HCT116 (cell line): ENCODE measurements around the gene BATF3. TPM values are rescaled to one million over a fixed set of nuclear protein-coding genes. Genes with fewer than 3 reads are reported as not detected.
A peak's percentile ranks its signal among the peaks of the same experiment; 100 is the strongest.

Source experiments
- ATAC-seq: fragments of 200-7000 bp; cut with Tn5 transposase; 2 replicates; pipeline ENCODE4 v1.9.1; 2020; ENCODE audit warnings: mild to moderate bottlenecking, moderate library complexity
- BruUV-seq: library from RNA; stranded (reverse); fragments of 400-500 nt; replicated peaks from 2 replicates; lab custom pipeline; 2021; lab: Mats Ljungman, UMichigan
- CTCF ChIA-PET: fragments of 300-600 bp; sonication (Branson Sonifier 250); formaldehyde crosslinking; loops from one replicate; lab custom pipeline; 2021; ENCODE audit warnings: antibody characterized with exemption; lab: Charles Lee
- POLR2A ChIA-PET: fragments of 300-600, 350-600 bp; sonication (Branson Sonifier 250); formaldehyde crosslinking; loops from one replicate; lab custom pipeline; 2021; ENCODE audit warnings: antibody characterized with exemption; lab: Charles Lee
- RAD21 ChIA-PET, 2 experiments: fragments of 300-600 bp; sonication (Branson Sonifier 250); formaldehyde crosslinking; loops; one replicate each; lab custom pipeline; 2023; ENCODE audit warnings: low total read pairs in 2 of 2; ENCODE audit not compliant: uncharacterized antibody in 2 of 2, unreplicated experiment in 2 of 2, low non-redundant PET in 1 of 2; lab: Charles Lee
- DNase-seq: peaks from one replicate; pipeline ENCODE4 v3.0.0-alpha.2; 2010; ENCODE audit warnings: low read depth, low spot score
- H2AFZ ChIP-seq: fragments of 200-600 bp; shearing (Covaris generic), sonication (generic); 2 replicates; pipeline ENCODE4 v1.6.1; 2017; ENCODE audit warnings: low read depth, mixed run types, mixed read lengths, antibody characterized with exemption, low read length; ENCODE audit not compliant: poor library complexity, severe bottlenecking
- H3K27ac ChIP-seq: 2 replicates; pipeline ENCODE4 v1.5.1; 2012; ENCODE audit warnings: low read depth, low read length
- H3K27me3 ChIP-seq: fragments of 200-600 bp; sonication (generic); 2 replicates; pipeline ENCODE4 v1.6.1; 2016; ENCODE audit warnings: mixed run types, low read length, mixed read lengths; ENCODE audit not compliant: insufficient read depth
- H3K36me3 ChIP-seq, 2 experiments: fragments of 200-500 bp in 1 of 2; fragments of 200-600 bp in 1 of 2; sonication (Bioruptor generic) in 1 of 2; sonication (generic) in 1 of 2; 2 replicates each; pipeline versions ENCODE4 v1.5.1 to v1.6.1; 2014 to 2016; ENCODE audit warnings: low read length in 2 of 2, inconsistent platforms in 1 of 2, mixed read lengths in 1 of 2, mixed run types in 1 of 2; ENCODE audit not compliant: insufficient read depth in 2 of 2, control insufficient read depth in 1 of 2
- H3K4me1 ChIP-seq, 2 experiments: fragments of 200-600 bp in 1 of 2; sonication (generic) in 1 of 2; 2 replicates each; pipeline versions ENCODE4 v1.5.1 to v1.6.1; 2012 to 2017; ENCODE audit warnings: low read length in 2 of 2, inconsistent platforms in 1 of 2, mild to moderate bottlenecking in 1 of 2, mixed read lengths in 1 of 2, mixed run types in 1 of 2, moderate library complexity in 1 of 2; ENCODE audit not compliant: insufficient read depth in 2 of 2, control insufficient read depth in 1 of 2
- H3K4me2 ChIP-seq: fragments of 200-600 bp; sonication (generic); 2 replicates; pipeline ENCODE4 v1.6.1; 2017; ENCODE audit warnings: mixed run types, low read length, mixed read lengths
- H3K4me3 ChIP-seq, 2 experiments: fragments of 200-600 bp in 1 of 2; sonication (generic) in 1 of 2; replicated peaks in 1 of 2; 2 replicates each; pipeline ENCODE4 v1.5.1; 2011 to 2016; ENCODE audit warnings: low read length in 2 of 2, control low read depth in 1 of 2, low read depth in 1 of 2, mild to moderate bottlenecking in 1 of 2, mixed read lengths in 1 of 2, mixed run types in 1 of 2
- H3K79me2 ChIP-seq: fragments of 200-600 bp; sonication (generic); 2 replicates; pipeline ENCODE4 v1.6.1; 2017; ENCODE audit warnings: mild to moderate bottlenecking, mixed run types, low read length, moderate library complexity, mixed read lengths; ENCODE audit not compliant: insufficient read depth
- H3K9ac ChIP-seq: fragments of 200-600 bp; sonication (generic); 2 replicates; pipeline ENCODE4 v1.6.1; 2016; ENCODE audit warnings: low read length, mixed read lengths
- H3K9me2 ChIP-seq: fragments of 200-600 bp; sonication (generic), shearing (Covaris generic); 2 replicates; pipeline ENCODE4 v1.6.1; 2017; ENCODE audit warnings: mixed run types, mild to moderate bottlenecking, moderate library complexity; ENCODE audit not compliant: insufficient read depth
- H3K9me3 ChIP-seq, 2 experiments: fragments of 200-500 bp in 1 of 2; fragments of 200-600 bp in 1 of 2; sonication (Bioruptor generic) in 1 of 2; sonication (generic) in 1 of 2; 2 replicates each; pipeline ENCODE4 v1.6.1; 2014 to 2017; ENCODE audit warnings: low read length in 2 of 2, mixed read lengths in 2 of 2, inconsistent platforms in 1 of 2, low read depth in 1 of 2, mild to moderate bottlenecking in 1 of 2, mixed run types in 1 of 2, moderate library complexity in 1 of 2; ENCODE audit not compliant: control insufficient read depth in 1 of 2, insufficient read depth in 1 of 2
- H4K20me1 ChIP-seq: fragments of 200-600 bp; sonication (generic), shearing (Covaris generic); 2 replicates; pipeline ENCODE4 v1.6.1; 2017; ENCODE audit warnings: mixed run types, mild to moderate bottlenecking, moderate library complexity; ENCODE audit not compliant: insufficient read depth
- CBX3 ChIP-seq: IDR thresholded peaks from 2 replicates; pipeline ENCODE4 v1.6.1; 2012; ENCODE audit warnings: low read depth
- CEBPB ChIP-seq: IDR thresholded peaks from 2 replicates; pipeline ENCODE4 v1.6.1; 2012; ENCODE audit warnings: low read depth
- EGR1 ChIP-seq: IDR thresholded peaks from 2 replicates; pipeline ENCODE4 v1.6.1; 2012; ENCODE audit warnings: low read depth
- ELF1 ChIP-seq: IDR thresholded peaks from 2 replicates; pipeline ENCODE4 v1.6.1; 2012; ENCODE audit warnings: low read depth, borderline replicate concordance
- EZH2 ChIP-seq: fragments of 200-600 bp; sonication (generic); IDR thresholded peaks from 2 replicates; pipeline ENCODE4 v1.6.1; 2017; ENCODE audit warnings: antibody characterized with exemption, mixed run types
- EZH2phosphoT487 ChIP-seq: fragments of 200-600 bp; IDR thresholded peaks from 2 replicates; pipeline ENCODE4 v1.6.1; 2018; ENCODE audit warnings: antibody characterized with exemption, borderline replicate concordance
- JUND ChIP-seq: IDR thresholded peaks from 2 replicates; pipeline ENCODE4 v1.6.1; 2012
- POLR2AphosphoS5 ChIP-seq: IDR thresholded peaks from 2 replicates; pipeline ENCODE4 v1.6.1; 2011; ENCODE audit warnings: mild to moderate bottlenecking, low read depth, low read length, moderate library complexity
- RAD21 ChIP-seq: IDR thresholded peaks from 2 replicates; pipeline ENCODE4 v1.6.1; 2012; ENCODE audit warnings: low read depth, mild to moderate bottlenecking
- SIN3A ChIP-seq: IDR thresholded peaks from 2 replicates; pipeline ENCODE4 v1.6.1; 2012; ENCODE audit warnings: low read depth
- SP1 ChIP-seq: IDR thresholded peaks from 2 replicates; pipeline ENCODE4 v1.6.1; 2012; ENCODE audit warnings: low read depth
- SRF ChIP-seq: IDR thresholded peaks from 2 replicates; pipeline ENCODE4 v1.6.1; 2012; ENCODE audit warnings: low read depth
- YY1 ChIP-seq: IDR thresholded peaks from 2 replicates; pipeline ENCODE4 v1.6.1; 2011; ENCODE audit warnings: low read length, low read depth, moderate library complexity, mild to moderate bottlenecking; ENCODE audit not compliant: insufficient replicate concordance; ENCODE audit errors: extremely low read depth
- ZFX ChIP-seq: fragments of 450-650 bp; IDR thresholded peaks from 2 replicates; pipeline ENCODE4 v1.6.1; 2017
- ZNF274 ChIP-seq: fragments of 200-500 bp; sonication (Bioruptor generic); IDR thresholded peaks from 2 replicates; pipeline ENCODE4 v1.6.1; 2014; ENCODE audit warnings: mild to moderate bottlenecking, low read depth, low read length, inconsistent platforms
- intact Hi-C: fragments of 100-400 bp; cut with micrococcal nuclease; formaldehyde crosslinking; loops from 2 replicates; pipeline ENCODE4 v1.10.0; 2022
- total RNA-seq: library from RNA; stranded (reverse); gene quantifications from one replicate; pipeline ENCODE4 v1.2.1, GENCODE V29; 2021; ENCODE audit not compliant: unreplicated experiment
- TF ChIP-seq, protein P1 (sequence below): IDR thresholded peaks from 2 replicates; pipeline ENCODE4 v1.6.1; 2011; ENCODE audit warnings: mild to moderate bottlenecking, low read length, moderate library complexity; ENCODE audit not compliant: insufficient replicate concordance; ENCODE audit errors: extremely low read depth

The BATF3 gene
- total RNA-seq, 1 experiment from 2014 or later: 4.8 TPM

- intact Hi-C loops: no loop called here
- Histone ChIP-seq H3K4me1 (no peaks in the 10 kb centered on the region), H4K20me1 (no peaks in the 10 kb centered on the region), H2AFZ (no peak overlapping the region), H3K4me3 (no peak overlapping the region), H3K79me2 (no peaks in the 10 kb centered on the region), H3K27me3 (no peaks in the 10 kb centered on the region), H3K4me2 (no peak overlapping the region), H3K9me3 (no peaks in the 10 kb centered on the region), H3K9me2 (no peaks in the 10 kb centered on the region), H3K27ac (no peak overlapping the region), H3K9ac (no peak overlapping the region), H3K36me3 (no peaks in the 10 kb centered on the region)
- no TSS peak for BruUV-seq
- ChIA-PET CTCF (interaction anchor here (1.9 kb wide), 1 partner anchor 15 kb away, joined by 9 read pairs; no protein-coding TSS in a partner anchor), POLR2A (no interaction called here), RAD21 (no interaction called here)
- DNase-seq (no peak), ATAC-seq (no peak)
- no peak for TF ChIP-seq JUND
- TF ChIP-seq POLR2AphosphoS5: no peak
- TF ChIP-seq EZH2phosphoT487: no peak
Observed at GRCh38 chr1:212650228-212650627, 49.4 kb downstream of the BATF3 start.

- H3K4me3 ChIP-seq: no peak overlapping the region
- RAD21 ChIA-PET: no interaction called here
Observed at GRCh38 chr1:212649020-212649419, 50.6 kb downstream of the BATF3 start.

More at GRCh38 chr1:212649020-212649419, 50.6 kb downstream of the BATF3 start:
- ChIA-PET POLR2A (no interaction called here), CTCF (interaction anchor here (2.4 kb wide), 1 partner anchor 16 kb away, joined by 8 read pairs; no protein-coding TSS in a partner anchor)
- no peaks in the 10 kb centered on the region for H4K20me1 ChIP-seq
- no peak overlapping the region for H3K27ac ChIP-seq
- no peaks in the 10 kb centered on the region for H3K36me3 ChIP-seq
- no peaks in the 10 kb centered on the region for H3K27me3 ChIP-seq
- H3K79me2 ChIP-seq: no peaks in the 10 kb centered on the region
- peak overlapping the region; percentile 17 for H2AFZ ChIP-seq
- no peaks in the 10 kb centered on the region for H3K9me2 ChIP-seq
- DNase-seq (no peak), ATAC-seq (no peak)
- TF ChIP-seq SIN3A (no peak), RAD21 (no peak), JUND (no peak), EGR1 (no peak), ELF1 (no peak), SP1 (no peak), POLR2AphosphoS5 (no peak), EZH2 (no peak), ZFX (no peak), YY1 (no peak), SRF (no peak), ZNF274 (no peak), CEBPB (no peak), CBX3 (no peak)
- TF ChIP-seq, protein P1, sequence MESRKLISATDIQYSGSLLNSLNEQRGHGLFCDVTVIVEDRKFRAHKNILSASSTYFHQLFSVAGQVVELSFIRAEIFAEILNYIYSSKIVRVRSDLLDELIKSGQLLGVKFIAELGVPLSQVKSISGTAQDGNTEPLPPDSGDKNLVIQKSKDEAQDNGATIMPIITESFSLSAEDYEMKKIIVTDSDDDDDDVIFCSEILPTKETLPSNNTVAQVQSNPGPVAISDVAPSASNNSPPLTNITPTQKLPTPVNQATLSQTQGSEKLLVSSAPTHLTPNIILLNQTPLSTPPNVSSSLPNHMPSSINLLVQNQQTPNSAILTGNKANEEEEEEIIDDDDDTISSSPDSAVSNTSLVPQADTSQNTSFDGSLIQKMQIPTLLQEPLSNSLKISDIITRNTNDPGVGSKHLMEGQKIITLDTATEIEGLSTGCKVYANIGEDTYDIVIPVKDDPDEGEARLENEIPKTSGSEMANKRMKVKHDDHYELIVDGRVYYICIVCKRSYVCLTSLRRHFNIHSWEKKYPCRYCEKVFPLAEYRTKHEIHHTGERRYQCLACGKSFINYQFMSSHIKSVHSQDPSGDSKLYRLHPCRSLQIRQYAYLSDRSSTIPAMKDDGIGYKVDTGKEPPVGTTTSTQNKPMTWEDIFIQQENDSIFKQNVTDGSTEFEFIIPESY: no peak
- H3K9me3 ChIP-seq: no peaks in the 10 kb centered on the region
- intact Hi-C loops: no loop called here
- H3K9ac ChIP-seq: no peak overlapping the region
- BruUV-seq: no TSS peak
- H3K4me2 ChIP-seq: no peak overlapping the region
- H3K4me1 ChIP-seq: no peaks in the 10 kb centered on the region
